HG03108 (cell line): ENCODE measurements around the gene PARD3.

Experiments
- ATAC-seq: cut with Tn5 transposase; IDR thresholded peaks from one replicate; pipeline ENCODE4 v1.9.1; 2021; ENCODE audit warnings: moderate library complexity; ENCODE audit not compliant: unreplicated experiment

The PARD3 gene

DNA sequence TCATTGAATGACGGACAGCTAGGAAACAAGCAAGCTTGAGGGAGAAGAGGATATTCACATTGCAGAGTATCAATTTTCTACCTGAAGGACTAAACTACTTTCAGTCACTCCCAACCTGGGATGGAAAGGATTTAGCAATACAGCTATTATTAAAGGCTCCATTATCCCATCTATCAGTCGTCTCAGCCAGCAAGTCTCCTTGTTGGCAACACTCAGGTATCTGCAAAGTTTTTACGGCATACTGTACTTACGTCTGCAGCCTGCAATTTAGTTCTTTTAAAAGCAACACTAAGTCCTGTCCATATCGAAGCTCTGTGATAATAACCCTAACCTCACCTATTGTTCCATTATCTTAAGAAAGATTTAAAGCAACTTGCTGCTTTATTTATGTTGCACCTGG, 689.4 kb downstream of the PARD3 start:
- no peak for ATAC-seq

DNA sequence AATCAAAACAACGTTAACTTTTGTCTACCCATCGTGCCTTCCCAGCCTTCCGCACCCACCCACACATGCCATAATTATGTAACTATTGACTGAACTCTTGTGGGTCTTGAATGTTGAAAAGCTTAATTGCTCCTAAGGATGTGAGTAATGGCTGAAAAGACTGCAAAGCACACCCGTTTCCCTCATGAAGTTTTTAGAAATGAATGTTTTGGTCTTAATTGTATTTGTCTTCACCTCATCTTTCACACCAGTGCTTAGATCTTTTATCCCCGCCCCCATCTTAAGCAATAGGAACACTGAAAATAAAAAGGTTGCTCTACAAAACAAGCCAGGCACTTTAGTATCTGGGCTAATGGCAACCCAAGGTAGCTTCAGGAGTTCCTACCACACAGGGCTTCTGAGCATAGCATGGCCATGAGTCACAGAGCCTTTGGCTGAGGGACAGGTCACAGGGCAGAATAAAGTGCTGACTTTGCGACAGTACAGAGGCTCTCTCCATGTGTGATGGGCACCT, 690.5 kb downstream of the PARD3 start:
- no peak for ATAC-seq

GRCh38 chr10:34121781-34122622, 693.1 kb downstream of the PARD3 start:
- ATAC-seq, result no peak

GRCh38 chr10:34121125-34121753, 693.9 kb downstream of the PARD3 start:
- no peak for ATAC-seq

- ATAC-seq, result no peak
Measured at GRCh38 chr10:34119456-34119855, 695.6 kb downstream of the PARD3 start.

DNA sequence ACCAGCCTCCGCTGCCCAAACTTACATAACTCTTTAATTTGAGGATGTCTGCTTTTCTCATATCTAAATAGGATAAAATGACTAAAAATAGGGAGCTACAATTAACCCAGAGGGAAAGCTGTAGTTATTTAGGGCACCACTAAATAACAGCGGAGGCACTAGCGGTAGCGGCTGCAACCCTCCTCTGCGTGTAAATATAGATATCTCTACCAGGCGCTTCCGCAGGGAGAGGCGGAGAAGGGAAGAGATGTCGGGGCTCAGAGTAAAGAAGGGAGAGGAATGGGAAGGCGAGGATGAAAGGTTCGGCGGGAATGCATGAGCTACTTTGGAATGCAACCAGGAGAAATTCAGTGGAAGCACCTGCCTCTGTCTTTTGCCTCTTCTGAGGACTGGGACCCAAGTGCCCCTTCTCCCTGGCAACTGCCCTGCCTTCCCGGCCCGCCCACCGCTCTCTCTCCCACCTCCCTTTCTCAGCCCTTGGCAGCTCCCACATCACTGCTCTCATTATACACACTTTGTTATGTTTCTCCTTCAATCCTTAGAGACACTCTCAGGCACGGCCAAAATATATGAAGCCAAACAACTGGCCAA, 698.3 kb downstream of the PARD3 start:
- no peak for ATAC-seq

- ATAC-seq, result no peak
Measured at GRCh38 chr10:34116220-34116641, 698.9 kb downstream of the PARD3 start.

DNA sequence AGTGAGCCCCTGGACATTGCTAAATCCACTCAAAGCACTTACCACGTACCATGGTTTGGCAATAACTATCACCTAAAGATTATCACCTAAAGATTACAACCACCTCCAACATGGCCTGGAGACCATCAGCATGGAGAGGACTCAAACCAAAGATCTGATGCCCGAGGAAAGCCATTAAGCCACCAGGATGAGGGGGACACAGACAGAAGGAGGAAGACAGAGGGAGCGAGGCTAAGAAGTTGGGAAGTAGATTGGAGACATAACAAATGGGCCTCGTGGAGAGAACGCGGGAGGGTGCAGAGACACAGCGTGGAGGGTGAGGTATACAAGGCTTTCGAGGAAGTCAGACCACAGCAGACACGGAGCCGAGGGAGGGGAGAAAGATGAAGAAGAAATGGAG, 700.2 kb downstream of the PARD3 start:
- ATAC-seq, result no peak

DNA sequence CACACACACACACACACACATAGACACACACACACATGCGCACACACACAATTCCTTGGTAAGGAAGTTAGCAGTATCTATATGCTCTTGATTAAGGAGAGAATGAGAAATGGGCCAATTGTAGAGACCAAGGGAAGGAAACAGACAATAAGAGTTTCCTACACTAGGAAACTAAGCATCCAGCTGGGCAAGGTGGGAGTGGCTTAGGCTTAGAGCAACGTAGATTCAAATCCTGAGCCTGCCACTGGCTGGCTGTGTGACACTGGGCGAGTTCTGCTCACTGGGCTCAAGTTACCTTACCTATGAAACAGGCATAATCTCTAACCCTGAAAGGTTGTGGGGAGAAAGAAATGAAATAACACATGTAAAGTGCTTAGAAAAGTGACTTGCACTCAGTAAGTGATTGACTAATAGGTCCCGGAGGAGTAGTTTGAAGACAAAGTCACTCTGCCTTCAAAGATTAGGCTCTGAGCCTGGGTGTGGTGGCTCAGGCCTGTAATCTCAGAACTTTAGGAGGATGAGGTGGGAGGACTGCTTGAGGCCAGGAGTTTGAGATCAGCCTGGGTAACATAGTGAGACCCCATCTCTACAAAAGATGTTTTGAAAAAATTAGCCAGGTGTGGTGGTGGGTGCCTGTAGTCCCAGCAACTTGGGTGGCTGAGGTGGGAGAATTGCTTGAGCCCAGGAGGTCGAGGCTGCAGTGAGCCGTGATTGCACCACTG, 701.4 kb downstream of the PARD3 start:
- no peak for ATAC-seq

DNA sequence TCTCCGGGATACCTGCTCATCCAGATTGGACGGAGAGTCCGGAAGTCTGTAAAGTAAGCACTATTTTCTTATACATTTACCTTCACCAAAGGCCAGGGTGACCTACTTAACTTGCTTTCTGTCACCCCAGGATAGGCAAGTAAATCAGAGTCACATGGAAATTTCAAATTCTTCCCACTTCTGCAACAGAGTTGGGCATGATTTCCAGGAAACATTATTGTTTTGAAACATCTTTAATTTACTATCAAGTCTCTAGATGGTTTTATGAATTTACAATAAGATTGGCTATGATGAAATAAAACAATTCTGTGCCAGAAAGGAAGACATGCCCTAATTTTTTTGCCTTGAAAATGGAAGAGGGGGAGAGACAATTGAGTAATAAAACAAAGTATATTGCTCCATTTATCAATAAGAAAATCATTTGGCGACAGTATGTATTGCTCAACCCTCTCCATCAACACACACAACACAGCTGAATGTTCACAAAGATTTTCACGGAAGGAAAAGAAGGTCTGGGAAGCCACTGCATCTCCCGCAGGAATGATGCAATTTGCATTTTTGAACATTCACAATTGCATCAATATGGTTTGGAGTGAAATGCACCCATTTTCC, 702.8 kb downstream of the PARD3 start:
- ATAC-seq, result no peak

DNA sequence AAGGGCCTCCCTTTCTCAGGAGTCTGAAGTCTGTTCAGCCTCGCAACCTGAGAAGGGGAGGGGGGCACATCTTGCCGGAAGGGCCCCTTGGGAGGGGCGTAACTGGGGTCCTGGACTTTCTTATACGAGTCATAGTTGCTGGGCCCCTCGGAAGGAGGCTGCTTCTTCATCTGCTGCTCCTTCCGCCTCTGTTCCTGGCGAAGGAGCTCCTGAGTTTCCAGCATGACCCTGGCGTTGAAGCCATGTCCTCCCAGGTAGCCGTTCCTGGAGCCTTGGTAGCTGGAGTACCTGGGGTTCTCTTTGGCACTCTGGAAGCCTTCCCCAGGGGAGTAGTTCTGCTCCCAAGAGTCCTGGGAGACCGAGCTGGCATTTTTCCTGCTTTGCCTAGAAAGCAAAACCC, 703.9 kb downstream of the PARD3 start:
- ATAC-seq, result no peak

DNA sequence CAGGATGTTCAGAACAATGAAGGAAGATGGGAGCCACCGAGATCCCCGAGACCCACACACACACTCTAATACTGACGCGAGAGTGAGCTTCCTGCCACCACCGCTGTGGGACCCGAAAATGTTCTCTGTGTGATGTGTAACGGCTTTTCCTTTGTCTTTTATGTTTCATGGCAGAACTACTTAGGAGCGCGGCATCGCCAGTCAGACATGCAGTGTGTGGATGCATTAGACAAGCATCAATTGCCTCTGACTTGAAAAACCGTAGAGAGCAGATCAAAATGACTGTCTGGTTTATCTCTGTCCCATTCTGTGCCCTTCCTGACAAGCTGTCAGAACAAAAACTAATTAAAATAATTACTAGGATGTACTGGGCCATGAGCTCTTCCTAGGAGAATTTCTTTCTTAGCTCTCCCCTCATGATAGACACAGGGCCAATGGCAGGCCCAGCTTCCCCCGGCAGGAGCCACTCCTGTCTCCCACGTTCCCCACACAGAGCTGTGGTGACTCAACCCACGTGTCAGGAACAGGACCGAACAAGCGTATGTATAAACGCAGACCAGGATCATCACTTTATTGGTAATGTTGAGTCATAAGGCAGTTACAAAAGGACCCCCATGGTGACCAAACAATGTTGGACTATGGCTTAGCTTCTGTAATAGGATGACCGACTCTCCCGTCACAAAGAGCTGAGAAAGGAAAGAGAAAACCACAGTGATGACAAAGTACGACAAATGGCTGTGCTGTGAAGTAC, 705.0 kb downstream of the PARD3 start:
- no peak for ATAC-seq

- ATAC-seq, result no peak
Measured at GRCh38 chr10:34109495-34109894, 705.6 kb downstream of the PARD3 start.

- ATAC-seq, result no peak
Measured at GRCh38 chr10:34107626-34108516, 707.2 kb downstream of the PARD3 start.

DNA sequence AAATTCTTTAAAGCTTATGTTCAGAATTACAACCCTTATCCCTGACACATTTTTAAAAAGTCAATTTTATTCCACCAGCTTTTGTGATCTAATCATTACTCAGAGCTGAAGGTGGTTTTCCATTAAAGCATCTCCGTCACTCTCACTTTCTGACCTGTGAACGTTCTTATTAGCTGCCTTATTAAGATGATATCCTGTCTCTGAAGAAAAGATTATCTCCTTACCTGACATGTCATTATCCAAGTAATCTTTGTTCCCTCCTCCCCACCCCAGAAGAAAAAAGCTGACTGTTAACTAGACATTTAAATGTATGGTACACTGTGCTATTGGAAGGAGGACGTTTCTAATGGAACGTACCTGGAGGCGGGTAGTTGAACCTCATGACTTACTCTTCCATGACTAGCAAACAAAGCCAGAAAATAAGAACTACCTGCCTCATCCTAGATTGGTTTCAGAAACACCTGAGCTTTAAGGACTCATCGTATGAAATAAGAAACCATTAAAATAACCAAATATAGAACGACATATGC, 708.7 kb downstream of the PARD3 start:
- no peak for ATAC-seq

DNA sequence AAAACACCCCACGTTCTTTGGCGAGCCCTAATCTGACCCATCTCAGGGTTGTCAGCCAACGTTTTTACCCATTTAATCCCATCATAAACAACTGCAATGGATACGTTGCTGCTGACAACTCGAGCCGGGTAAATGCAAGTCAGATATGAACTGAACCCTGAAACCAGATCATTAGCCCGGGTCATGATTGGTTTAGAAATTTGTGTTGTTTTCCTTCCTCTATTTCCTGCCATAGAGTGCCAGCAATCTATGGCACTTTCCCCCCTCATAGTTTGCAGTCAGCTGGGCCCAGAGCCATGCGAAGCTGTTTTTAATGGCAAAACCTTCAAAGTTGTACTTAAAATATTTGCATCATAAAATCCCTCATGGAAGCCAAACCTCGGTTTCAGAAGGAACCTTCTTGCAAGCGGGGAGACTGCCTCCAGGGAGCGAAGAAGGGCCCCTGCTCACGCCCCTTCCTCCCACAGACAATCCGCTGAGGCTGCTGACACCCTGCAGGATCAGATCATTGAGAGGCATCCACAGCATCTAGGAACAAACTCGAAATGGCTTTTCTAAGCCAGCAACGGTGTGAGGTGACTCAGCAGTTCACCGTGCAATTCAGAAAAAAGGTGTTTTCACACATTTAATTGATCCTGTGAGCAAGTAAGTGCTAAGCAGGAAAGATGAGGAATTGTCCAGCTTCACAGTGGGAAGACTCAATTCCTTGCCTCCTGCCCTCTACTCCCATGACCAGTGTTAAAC, 710.1 kb downstream of the PARD3 start:
- ATAC-seq, result no peak

DNA sequence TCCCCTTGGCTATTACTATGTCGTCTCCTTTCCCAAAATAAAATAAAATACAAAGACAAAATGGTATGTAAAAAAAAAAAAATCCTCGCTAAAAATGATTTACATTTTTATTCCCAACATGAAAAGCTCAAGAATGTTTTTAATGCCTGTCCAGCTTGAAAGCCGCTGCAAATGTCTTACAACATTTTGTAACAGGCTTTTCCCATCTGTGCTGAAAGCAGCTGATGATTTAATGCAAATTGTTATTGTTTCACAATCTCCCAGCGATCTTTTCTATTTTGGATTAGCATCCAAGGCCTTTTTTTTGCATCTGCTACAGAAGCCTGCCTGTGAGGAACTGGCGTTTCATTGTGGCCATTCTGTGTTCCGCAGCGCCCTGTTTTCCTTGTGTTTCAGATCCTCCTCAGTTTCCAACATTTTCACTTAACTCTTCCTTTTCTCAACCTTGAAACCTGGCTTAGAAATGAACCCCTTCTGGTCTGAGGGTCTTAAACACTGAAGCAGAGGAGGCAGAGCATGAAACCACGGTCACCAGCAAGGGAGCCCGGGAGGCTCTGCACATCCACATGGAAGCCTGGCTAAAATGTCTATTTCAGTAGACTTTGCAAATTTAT, 712.1 kb downstream of the PARD3 start:
- no peak for ATAC-seq

- no peak for ATAC-seq
Measured at GRCh38 chr10:34102237-34102673, 712.8 kb downstream of the PARD3 start.
